ENCODE measurements around the gene MRPL44.

- TF ChIP-seq POLR2AphosphoS5 (IDR thresholded peaks at IDR 0.05; ENCODE audit: insufficient read depth in 1 of 2, low read depth in 1 of 2) (no peak), CTCF (IDR thresholded peaks at IDR 0.05) (no peak), POLR2A (IDR thresholded peaks at IDR 0.05) (no peak)
Measured at GRCh38 chr2:223978451-223978850, 21.2 kb downstream of the MRPL44 start.

Measured in vagina (tissue), 2 donors.